ENCODE data around the gene UST.
"Not testable (repeated sequence)": the region's sequence is repeated elsewhere in the genome, so short reads cannot be mapped to it uniquely, and the experiment has no call there.

The UST gene

GRCh38 chr6:148873868-148874267 lies 127.0 kb downstream of the UST start:
- Histone ChIP-seq H3K27me3 (ENCODE audit: control insufficient read depth in 1 of 2, insufficient read depth in 2 of 2, low read length in 2 of 2) (no peaks in the 10 kb centered on the region), H3K36me3 (ENCODE audit: control insufficient read depth in 1 of 2, insufficient read depth in 2 of 2, low read length in 2 of 2) (no peaks in the 10 kb centered on the region), H3K4me1 (ENCODE audit: control insufficient read depth in 1 of 2, insufficient read depth in 2 of 2, low read length in 2 of 2) (no peaks in the 10 kb centered on the region), H3K4me3 (ENCODE audit: low read depth in 1 of 2, low read length in 2 of 2) (no peak overlapping the region), H3K9me3 (ENCODE audit: control insufficient read depth in 1 of 2, low read length in 2 of 2) (no peaks in the 10 kb centered on the region), H3K9ac (ENCODE audit: low read depth in 1 of 2, low read length in 2 of 2) (no peak overlapping the region), H3K27ac (ENCODE audit: low read depth, low read length) (no peak overlapping the region)

GRCh38 chr6:148874698-148875293 lies 128.0 kb downstream of the UST start:
- no peak overlapping the region for H3K9ac ChIP-seq (ENCODE audit: low read depth in 1 of 2, low read length in 2 of 2)
- no peaks in the 10 kb centered on the region for H3K4me1 ChIP-seq (ENCODE audit: control insufficient read depth in 1 of 2, insufficient read depth in 2 of 2, low read length in 2 of 2)
- H3K9me3 ChIP-seq (ENCODE audit: control insufficient read depth in 1 of 2, low read length in 2 of 2) = no peaks in the 10 kb centered on the region
- H3K27me3 ChIP-seq (ENCODE audit: control insufficient read depth in 1 of 2, insufficient read depth in 2 of 2, low read length in 2 of 2) = no peaks in the 10 kb centered on the region
- H3K27ac ChIP-seq (ENCODE audit: low read depth, low read length) = no peak overlapping the region
- no peaks in the 10 kb centered on the region for H3K36me3 ChIP-seq (ENCODE audit: control insufficient read depth in 1 of 2, insufficient read depth in 2 of 2, low read length in 2 of 2)
- H3K4me3 ChIP-seq (ENCODE audit: low read depth in 1 of 2, low read length in 2 of 2) = no peak overlapping the region

GRCh38 chr6:148878683-148879082 lies 131.9 kb downstream of the UST start:
- H3K4me1 ChIP-seq (ENCODE audit: control insufficient read depth in 1 of 2, insufficient read depth in 2 of 2, low read length in 2 of 2) = no peaks in the 10 kb centered on the region
- no peak overlapping the region for H3K4me3 ChIP-seq (ENCODE audit: low read depth in 1 of 2, low read length in 2 of 2)
- H3K9me3 ChIP-seq (ENCODE audit: control insufficient read depth in 1 of 2, low read length in 2 of 2) = no peaks in the 10 kb centered on the region
- H3K27me3 ChIP-seq (ENCODE audit: control insufficient read depth in 1 of 2, insufficient read depth in 2 of 2, low read length in 2 of 2) = no peaks in the 10 kb centered on the region
- no peak overlapping the region for H3K27ac ChIP-seq (ENCODE audit: low read depth, low read length)
- no peaks in the 10 kb centered on the region for H3K36me3 ChIP-seq (ENCODE audit: control insufficient read depth in 1 of 2, insufficient read depth in 2 of 2, low read length in 2 of 2)
- no peak overlapping the region for H3K9ac ChIP-seq (ENCODE audit: low read depth in 1 of 2, low read length in 2 of 2)

GRCh38 chr6:148880742-148881141 lies 133.9 kb downstream of the UST start:
- not testable (repeated sequence) for H3K9ac ChIP-seq (ENCODE audit: low read depth in 1 of 2, low read length in 2 of 2); H3K9me3 ChIP-seq (ENCODE audit: control insufficient read depth in 1 of 2, low read length in 2 of 2); H3K27me3 ChIP-seq (ENCODE audit: control insufficient read depth in 1 of 2, insufficient read depth in 2 of 2, low read length in 2 of 2); H3K27ac ChIP-seq (ENCODE audit: low read depth, low read length); H3K4me1 ChIP-seq (ENCODE audit: control insufficient read depth in 1 of 2, insufficient read depth in 2 of 2, low read length in 2 of 2); H3K4me3 ChIP-seq (ENCODE audit: low read depth in 1 of 2, low read length in 2 of 2); H3K36me3 ChIP-seq (ENCODE audit: control insufficient read depth in 1 of 2, insufficient read depth in 2 of 2, low read length in 2 of 2)

- Histone ChIP-seq H3K36me3 (ENCODE audit: control insufficient read depth in 1 of 2, insufficient read depth in 2 of 2, low read length in 2 of 2) (no peaks in the 10 kb centered on the region), H3K9me3 (ENCODE audit: control insufficient read depth in 1 of 2, low read length in 2 of 2) (no peaks in the 10 kb centered on the region), H3K4me1 (ENCODE audit: control insufficient read depth in 1 of 2, insufficient read depth in 2 of 2, low read length in 2 of 2) (no peaks in the 10 kb centered on the region), H3K27ac (ENCODE audit: low read depth, low read length) (no peak overlapping the region), H3K9ac (ENCODE audit: low read depth in 1 of 2, low read length in 2 of 2) (no peak overlapping the region), H3K4me3 (ENCODE audit: low read depth in 1 of 2, low read length in 2 of 2) (no peak overlapping the region), H3K27me3 (ENCODE audit: control insufficient read depth in 1 of 2, insufficient read depth in 2 of 2, low read length in 2 of 2) (no peaks in the 10 kb centered on the region)
Measured at GRCh38 chr6:148881593-148882311, 134.9 kb downstream of the UST start.

GRCh38 chr6:148883270-148883669 lies 136.4 kb downstream of the UST start:
- Histone ChIP-seq H3K4me1 (ENCODE audit: control insufficient read depth in 1 of 2, insufficient read depth in 2 of 2, low read length in 2 of 2) (no peaks in the 10 kb centered on the region), H3K9ac (ENCODE audit: low read depth in 1 of 2, low read length in 2 of 2) (no peak overlapping the region), H3K27ac (ENCODE audit: low read depth, low read length) (no peak overlapping the region), H3K4me3 (ENCODE audit: low read depth in 1 of 2, low read length in 2 of 2) (no peak overlapping the region), H3K36me3 (ENCODE audit: control insufficient read depth in 1 of 2, insufficient read depth in 2 of 2, low read length in 2 of 2) (no peaks in the 10 kb centered on the region), H3K27me3 (ENCODE audit: control insufficient read depth in 1 of 2, insufficient read depth in 2 of 2, low read length in 2 of 2) (no peaks in the 10 kb centered on the region), H3K9me3 (ENCODE audit: control insufficient read depth in 1 of 2, low read length in 2 of 2) (no peaks in the 10 kb centered on the region)

- H3K36me3 ChIP-seq (ENCODE audit: control insufficient read depth in 1 of 2, insufficient read depth in 2 of 2, low read length in 2 of 2) = no peaks in the 10 kb centered on the region
- no peaks in the 10 kb centered on the region for H3K9me3 ChIP-seq (ENCODE audit: control insufficient read depth in 1 of 2, low read length in 2 of 2)
- no peak overlapping the region for H3K4me3 ChIP-seq (ENCODE audit: low read depth in 1 of 2, low read length in 2 of 2)
- H3K4me1 ChIP-seq (ENCODE audit: control insufficient read depth in 1 of 2, insufficient read depth in 2 of 2, low read length in 2 of 2) = no peaks in the 10 kb centered on the region
- no peak overlapping the region for H3K9ac ChIP-seq (ENCODE audit: low read depth in 1 of 2, low read length in 2 of 2)
- no peaks in the 10 kb centered on the region for H3K27me3 ChIP-seq (ENCODE audit: control insufficient read depth in 1 of 2, insufficient read depth in 2 of 2, low read length in 2 of 2)
- no peak overlapping the region for H3K27ac ChIP-seq (ENCODE audit: low read depth, low read length)
Measured at GRCh38 chr6:148884461-148884860, 137.6 kb downstream of the UST start.

- H3K27me3 ChIP-seq (ENCODE audit: control insufficient read depth in 1 of 2, insufficient read depth in 2 of 2, low read length in 2 of 2) = no peaks in the 10 kb centered on the region
- H3K36me3 ChIP-seq (ENCODE audit: control insufficient read depth in 1 of 2, insufficient read depth in 2 of 2, low read length in 2 of 2) = no peaks in the 10 kb centered on the region
- H3K9ac ChIP-seq (ENCODE audit: low read depth in 1 of 2, low read length in 2 of 2) = no peak overlapping the region
- no peak overlapping the region for H3K4me3 ChIP-seq (ENCODE audit: low read depth in 1 of 2, low read length in 2 of 2)
- no peaks in the 10 kb centered on the region for H3K9me3 ChIP-seq (ENCODE audit: control insufficient read depth in 1 of 2, low read length in 2 of 2)
- H3K4me1 ChIP-seq (ENCODE audit: control insufficient read depth in 1 of 2, insufficient read depth in 2 of 2, low read length in 2 of 2) = no peaks in the 10 kb centered on the region
- no peak overlapping the region for H3K27ac ChIP-seq (ENCODE audit: low read depth, low read length)
Measured at GRCh38 chr6:148885136-148885865, 138.5 kb downstream of the UST start.

GRCh38 chr6:148885925-148886845 lies 139.4 kb downstream of the UST start:
- Histone ChIP-seq H3K27me3 (ENCODE audit: control insufficient read depth in 1 of 2, insufficient read depth in 2 of 2, low read length in 2 of 2) (no peaks in the 10 kb centered on the region), H3K36me3 (ENCODE audit: control insufficient read depth in 1 of 2, insufficient read depth in 2 of 2, low read length in 2 of 2) (no peaks in the 10 kb centered on the region), H3K27ac (ENCODE audit: low read depth, low read length) (no peak overlapping the region), H3K4me1 (ENCODE audit: control insufficient read depth in 1 of 2, insufficient read depth in 2 of 2, low read length in 2 of 2) (peaks cover 0 to 2% of the 10 kb centered on the region in 2 donors), H3K4me3 (ENCODE audit: low read depth in 1 of 2, low read length in 2 of 2) (no peak overlapping the region), H3K9ac (ENCODE audit: low read depth in 1 of 2, low read length in 2 of 2) (no peak overlapping the region), H3K9me3 (ENCODE audit: control insufficient read depth in 1 of 2, low read length in 2 of 2) (no peaks in the 10 kb centered on the region)

Data from duodenal mucosa (tissue), 2 donors.